Ishikawa (cell line): Measurements from ENCODE around the gene PRPH.

Source experiments
- CEBPB ChIP-seq: IDR thresholded peaks from 2 replicates; pipeline ENCODE4 v1.6.1; 2012
- EGR1 ChIP-seq: IDR thresholded peaks from 2 replicates; pipeline ENCODE4 v1.6.1; 2012
- EP300 ChIP-seq: IDR thresholded peaks from 2 replicates; pipeline ENCODE4 v1.6.1; 2012; ENCODE audit warnings: borderline replicate concordance
- FOXM1 ChIP-seq: IDR thresholded peaks from 2 replicates; pipeline ENCODE4 v1.6.1; 2012; ENCODE audit warnings: low read depth, borderline replicate concordance
- MAX ChIP-seq: IDR thresholded peaks from 2 replicates; pipeline ENCODE4 v1.6.1; 2012
- REST ChIP-seq: IDR thresholded peaks from 2 replicates; pipeline ENCODE4 v1.6.1; 2012; ENCODE audit warnings: low read depth, mild to moderate bottlenecking
- TAF1 ChIP-seq: IDR thresholded peaks from 2 replicates; pipeline ENCODE4 v1.6.1; 2012; ENCODE audit warnings: low read depth, mild to moderate bottlenecking
- YY1 ChIP-seq: IDR thresholded peaks from 2 replicates; pipeline ENCODE4 v1.6.1; 2012; ENCODE audit warnings: low read depth
- ZBTB7A ChIP-seq: IDR thresholded peaks from 2 replicates; pipeline ENCODE4 v1.6.1; 2012; ENCODE audit warnings: low read depth

GRCh38 chr12:49264466-49264872, 30.5 kb upstream of the PRPH start:
- TF ChIP-seq FOXM1 (no peak), CEBPB (no peak), EP300 (no peak), YY1 (peak; percentile 55; the same call in 1 of the 2 replicates), EGR1 (peak; percentile 93), MAX (no peak), ZBTB7A (peak; percentile 93), REST (peak; percentile 23; the same call in 1 of the 2 replicates), TAF1 (peak; percentile 54; the same call in 1 of the 2 replicates)
